EH (cell line): ENCODE data around the gene WT1.

ENCODE experiments used
- DNase-seq: peaks from one replicate; pipeline ENCODE4 v3.0.0-alpha.2; 2015; ENCODE audit warnings: low read depth

WT1 gene

GRCh38 chr11:32438346-32438865, 3.1 kb upstream of the WT1 start:
- no peak for DNase-seq

DNA sequence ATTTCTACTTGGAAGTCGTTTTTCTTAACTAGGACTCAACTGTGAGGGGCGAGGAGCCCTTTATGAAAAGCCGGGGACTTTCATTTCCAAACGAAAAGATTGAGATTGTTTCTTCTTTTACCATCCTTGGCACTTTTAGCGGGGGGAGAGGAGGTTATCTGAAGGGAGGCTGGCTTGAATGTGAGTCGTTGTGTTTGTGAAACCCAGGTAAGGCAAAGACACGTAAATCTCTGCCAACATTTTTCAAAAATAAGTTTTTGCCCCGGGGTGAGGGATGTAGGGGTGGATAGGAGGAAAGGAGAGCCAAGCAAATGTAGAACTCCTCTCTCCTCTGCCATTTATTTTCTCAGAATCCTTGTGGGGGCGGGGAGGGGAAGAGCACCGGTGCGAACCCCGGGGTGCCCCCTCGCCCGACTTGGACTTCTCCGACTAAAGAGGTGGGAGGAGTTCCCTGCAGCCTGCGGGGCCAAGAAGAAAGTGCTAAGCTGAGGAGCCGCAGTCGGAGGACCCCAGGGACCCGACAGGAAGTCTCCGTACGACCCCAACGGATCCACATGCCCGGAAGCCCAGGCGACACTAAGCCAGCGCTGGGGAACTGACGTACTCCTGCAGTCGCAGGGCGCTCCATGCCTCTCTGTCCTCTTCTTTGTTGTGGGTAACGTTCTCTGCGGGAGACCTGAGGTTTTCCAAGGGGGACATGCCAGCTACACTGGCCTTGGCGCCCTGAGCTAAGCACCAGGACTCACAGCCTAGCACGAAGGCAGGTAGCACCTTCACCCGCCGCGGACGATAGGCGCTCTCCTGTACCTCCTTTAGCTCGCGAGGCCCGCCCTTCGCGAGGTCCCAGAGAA, 2.4 kb upstream of the WT1 start:
- no peak for DNase-seq

DNA sequence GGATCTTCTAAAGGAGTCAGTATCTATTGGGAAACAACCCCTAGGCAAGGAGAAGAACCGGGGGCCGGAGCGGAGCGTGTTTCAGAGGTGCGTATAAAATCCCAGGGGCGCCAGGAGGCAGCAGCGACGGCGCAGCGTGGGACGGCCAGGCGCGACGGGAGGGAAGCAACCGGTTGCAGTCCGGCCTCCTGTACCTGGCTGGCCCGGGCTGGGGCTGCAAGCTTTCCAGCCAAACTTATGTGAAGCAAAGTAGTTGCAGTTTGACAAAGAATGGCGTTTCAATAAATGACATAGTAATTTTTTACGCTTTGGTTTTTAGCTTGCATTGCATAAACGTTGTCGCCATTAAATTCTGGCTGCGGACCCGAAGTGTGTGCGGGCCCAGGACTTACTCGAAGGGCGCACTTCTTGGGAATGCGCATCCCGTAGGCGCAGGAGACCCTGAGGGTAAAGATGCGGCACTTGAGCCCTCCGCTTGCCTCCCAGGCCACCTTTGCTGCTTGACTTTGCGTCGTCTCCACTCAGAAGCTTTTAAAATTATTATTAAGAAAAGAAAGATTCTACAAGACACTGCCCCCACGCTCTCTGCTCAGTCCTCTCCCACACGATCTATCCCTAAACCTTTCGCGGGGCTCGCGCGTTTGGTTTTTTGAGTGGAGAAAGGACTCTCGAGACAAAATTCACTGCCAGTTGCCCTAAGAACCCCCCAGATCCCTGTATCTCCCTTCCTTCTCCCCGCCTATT, 1.6 kb upstream of the WT1 start:
- DNase-seq = no peak

- DNase-seq = no peak
Measured at GRCh38 chr11:32435942-32436750, 807 bp upstream of the WT1 start.

GRCh38 chr11:32435152-32435480, 223 bp downstream of the WT1 start:
- no peak for DNase-seq

- no peak for DNase-seq
Measured at GRCh38 chr11:32434356-32435151, 785 bp downstream of the WT1 start.

DNA sequence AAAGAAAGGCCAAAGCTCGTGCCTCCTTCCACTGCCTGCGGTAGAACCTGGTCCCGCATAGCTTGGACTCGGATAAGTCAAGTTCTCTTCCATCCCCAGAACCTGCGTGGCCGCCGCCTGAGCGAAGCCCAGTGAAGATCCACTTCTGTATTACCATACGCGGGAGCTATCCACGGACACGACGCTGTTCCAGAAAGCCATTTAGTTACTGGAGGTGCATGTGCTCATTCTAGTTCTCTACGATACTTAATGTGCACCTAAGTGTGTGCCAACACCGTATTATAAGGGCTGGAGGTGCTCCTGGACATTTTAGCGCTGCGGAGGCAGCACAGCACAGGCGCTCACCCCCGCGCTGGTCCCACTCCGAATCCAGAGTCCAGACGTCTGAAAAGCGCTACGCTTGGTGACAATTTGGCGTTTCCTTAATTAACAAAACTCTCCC, 1.4 kb downstream of the WT1 start:
- no peak for DNase-seq

DNA sequence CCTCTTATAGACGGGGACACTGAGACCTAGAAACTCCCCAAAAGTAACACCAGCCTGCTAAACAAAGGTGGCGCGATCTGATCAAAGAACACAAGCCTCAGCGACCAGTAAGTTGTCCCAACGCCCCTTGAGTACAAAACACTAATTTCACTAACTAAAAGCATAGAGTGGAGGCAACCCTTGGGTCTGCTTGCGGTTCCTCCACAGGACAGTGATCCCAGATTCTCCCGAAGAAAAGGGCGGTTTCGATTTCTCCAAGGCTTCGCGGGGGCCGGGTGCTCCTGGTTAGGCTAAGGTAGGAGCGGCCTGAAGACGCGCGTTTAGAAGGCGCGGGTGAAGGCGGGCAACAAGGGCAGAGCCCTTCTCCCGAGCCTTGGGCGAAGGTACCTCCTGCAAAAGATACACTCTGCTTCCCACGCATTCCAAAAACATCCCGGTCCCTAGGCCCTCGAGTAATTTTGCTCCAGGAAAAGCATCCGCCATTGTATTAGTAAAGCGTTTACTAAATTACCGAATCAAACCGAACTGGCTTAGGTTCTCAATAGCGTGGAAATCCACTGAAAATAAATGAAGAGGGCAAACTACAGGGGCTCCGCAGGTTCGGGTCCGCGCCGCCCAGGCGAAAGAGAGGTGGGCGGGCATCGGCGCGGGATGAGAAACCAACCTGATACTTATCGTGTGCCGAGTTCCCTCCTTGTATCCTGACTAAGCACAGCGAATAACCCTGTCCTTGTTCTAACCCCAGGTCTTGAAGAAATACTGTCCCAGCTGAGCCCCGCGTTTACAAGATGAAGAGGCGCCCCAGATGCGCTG, 2.0 kb downstream of the WT1 start:
- peak; percentile 7 for DNase-seq

- DNase-seq = no peak
Measured at GRCh38 chr11:32432565-32432964, 2.8 kb downstream of the WT1 start.

DNA sequence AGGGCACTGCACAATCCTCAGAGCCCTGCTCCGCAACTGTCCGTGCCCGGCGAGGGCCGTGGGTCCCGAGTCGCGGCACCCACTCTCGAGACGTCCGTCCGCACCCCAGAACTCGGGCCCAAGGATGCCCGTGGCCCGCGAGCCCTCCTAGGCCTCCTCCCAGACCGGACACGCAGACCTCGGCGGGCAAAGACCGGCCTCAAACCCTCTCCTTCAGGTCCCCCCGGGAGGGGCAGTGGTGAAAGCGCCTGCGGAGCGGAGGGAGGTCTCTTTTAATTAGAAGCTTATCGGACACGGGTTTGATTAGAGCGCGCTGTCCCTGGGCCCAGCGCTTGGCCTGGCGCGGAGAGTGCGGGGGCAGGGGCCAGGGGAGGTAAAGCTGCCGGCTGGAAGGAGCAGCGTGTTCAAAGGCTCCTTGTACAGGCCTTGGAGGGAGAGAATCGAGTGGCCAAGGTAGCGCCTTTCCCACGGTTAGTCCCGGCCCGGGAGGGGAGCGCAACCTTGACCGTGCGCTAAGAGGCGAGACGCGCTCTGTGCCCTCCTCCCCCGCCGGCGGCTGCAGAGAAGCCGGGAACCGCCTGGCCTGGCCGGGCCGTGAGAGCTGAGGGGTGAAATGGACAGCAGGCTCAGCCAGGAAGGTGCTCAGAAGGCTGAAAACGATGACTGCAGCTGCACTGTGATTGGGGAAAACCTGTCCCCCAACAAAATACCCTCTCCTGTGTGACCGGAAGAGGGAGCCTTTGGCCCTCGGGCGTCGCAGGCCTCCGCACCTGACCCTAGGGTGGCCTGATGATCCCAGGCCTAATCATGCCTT, 4.6 kb downstream of the WT1 start:
- DNase-seq = no peak

DNA sequence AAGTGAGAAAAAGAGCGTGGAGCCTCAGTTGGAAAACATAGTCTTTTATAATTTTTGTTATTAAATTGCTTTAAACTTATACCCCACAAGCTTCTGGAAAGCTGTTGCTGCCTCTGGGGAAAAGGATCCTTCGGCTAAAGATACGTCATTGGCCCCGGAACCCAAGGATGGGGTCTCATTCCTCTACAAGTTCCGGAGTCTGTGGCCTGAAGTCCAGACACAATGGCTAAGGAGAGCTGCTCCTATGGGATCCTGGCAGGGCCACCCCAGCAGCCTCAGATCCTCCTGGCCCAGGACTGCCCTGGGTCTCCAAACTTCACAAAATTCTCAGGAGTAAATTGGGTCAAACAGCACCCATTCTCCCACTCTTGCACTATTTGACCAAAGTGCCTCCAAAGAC, 5.9 kb downstream of the WT1 start:
- no peak for DNase-seq

GRCh38 chr11:32428665-32429303, 6.6 kb downstream of the WT1 start:
- DNase-seq = no peak

DNA sequence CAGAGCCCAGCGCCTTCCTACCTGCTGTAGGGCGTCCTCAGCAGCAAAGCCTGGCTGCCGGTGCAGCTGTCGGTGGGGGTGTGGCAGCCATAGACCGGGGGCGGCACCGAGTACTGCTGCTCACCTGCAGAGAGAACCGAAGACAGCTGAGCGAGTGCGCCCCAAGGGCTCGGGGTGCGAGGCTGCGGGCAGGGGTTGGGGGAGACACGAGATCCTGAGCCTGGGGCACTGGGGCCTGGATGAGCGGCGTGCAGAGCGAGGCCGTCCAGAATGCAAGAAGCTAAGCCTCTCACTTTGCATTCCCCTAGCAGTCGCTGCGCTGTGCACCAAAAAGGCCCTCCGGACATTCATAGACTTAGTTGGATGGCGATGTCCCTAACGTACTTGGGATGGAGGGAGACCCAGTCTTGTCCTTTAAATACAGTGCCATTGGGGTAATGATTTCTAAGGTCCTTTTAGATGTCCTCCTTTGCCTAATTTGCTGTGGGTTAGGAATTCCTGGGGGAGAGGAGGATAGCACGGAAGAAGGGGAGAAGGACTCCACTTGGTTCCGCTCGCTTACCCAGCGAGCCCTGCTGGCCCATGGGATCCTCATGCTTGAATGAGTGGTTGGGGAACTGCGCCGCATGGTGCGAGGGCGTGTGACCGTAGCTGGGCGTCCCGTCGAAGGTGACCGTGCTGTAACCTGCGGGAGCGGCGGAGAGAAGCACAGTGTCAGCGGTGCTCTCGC, 7.2 kb downstream of the WT1 start:
- DNase-seq = no peak

GRCh38 chr11:32427616-32427934, 7.8 kb downstream of the WT1 start:
- DNase-seq = no peak

- DNase-seq = no peak
Measured at GRCh38 chr11:32426819-32427615, 8.3 kb downstream of the WT1 start.

DNA sequence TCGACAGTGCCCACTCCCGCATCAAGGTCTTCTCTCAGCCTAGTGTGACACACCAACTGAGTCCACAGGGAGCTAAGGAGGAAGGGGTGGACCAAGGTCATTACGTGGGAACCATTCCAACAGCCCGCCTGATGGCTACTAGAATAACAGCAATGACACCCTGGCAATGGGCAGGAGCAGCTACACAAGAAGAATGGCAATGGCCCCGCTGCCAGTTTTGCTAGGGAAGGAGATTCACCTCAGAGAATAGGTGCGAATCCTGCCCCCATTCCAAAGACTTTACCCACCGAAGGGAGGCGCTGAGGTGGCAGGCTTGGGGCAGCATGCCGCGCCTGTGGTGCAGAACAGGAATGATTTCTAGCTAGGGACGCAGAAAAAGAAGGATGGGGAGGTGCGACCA, 9.1 kb downstream of the WT1 start:
- DNase-seq = no peak

GRCh38 chr11:32425761-32426160, 9.6 kb downstream of the WT1 start:
- no peak for DNase-seq

- DNase-seq = no peak
Measured at GRCh38 chr11:32422545-32422944, 12.8 kb downstream of the WT1 start.
